Fibroblast of lung (primary cell): Measurements from ENCODE around the gene EPS8. TPM values are rescaled to one million over a fixed set of nuclear protein-coding genes. Genes with fewer than 3 reads are reported as not detected.
A peak's percentile ranks its signal among the peaks of the same experiment; 100 is the strongest.

Experiments used
- DNase-seq, 2 donors: peaks; one replicate each; pipeline versions ENCODE4 v3.0.0 to v3.0.0-alpha.2; 2010; ENCODE audit warnings: low read depth in 2 of 2
- H2AFZ ChIP-seq: 2 replicates; pipeline ENCODE4 v1.5.1; 2012; ENCODE audit warnings: low read length, control low read depth, inconsistent platforms
- H3K27ac ChIP-seq: 2 replicates; pipeline ENCODE4 v1.5.1; 2011; ENCODE audit warnings: low read length, control low read depth; ENCODE audit not compliant: insufficient read depth
- H3K27me3 ChIP-seq: 2 replicates; pipeline ENCODE4 v1.5.1; 2011; ENCODE audit warnings: mild to moderate bottlenecking, low read length; ENCODE audit not compliant: control insufficient read depth, insufficient read depth
- H3K36me3 ChIP-seq: 2 replicates; pipeline ENCODE4 v1.5.1; 2011; ENCODE audit warnings: low read length; ENCODE audit not compliant: control insufficient read depth, insufficient read depth
- H3K4me1 ChIP-seq: 2 replicates; pipeline ENCODE4 v1.5.1; 2011; ENCODE audit warnings: low read length; ENCODE audit not compliant: control insufficient read depth, insufficient read depth; ENCODE audit errors: extremely low read depth
- H3K4me2 ChIP-seq: 2 replicates; pipeline ENCODE4 v1.5.1; 2011; ENCODE audit warnings: low read length, control low read depth; ENCODE audit not compliant: insufficient read depth; ENCODE audit errors: extremely low read depth
- H3K4me3 ChIP-seq, 4 experiments: fragments of 200-600 bp in 1 of 4; sonication (generic) in 1 of 4; replicated peaks in 1 of 4; 2 replicates each; pipeline ENCODE4 v1.5.1; 2011 to 2016; ENCODE audit warnings: low read length in 4 of 4, low read depth in 3 of 4, mild to moderate bottlenecking in 3 of 4, control low read depth in 2 of 4, inconsistent platforms in 1 of 4, mixed read lengths in 1 of 4; ENCODE audit not compliant: insufficient read depth in 1 of 4; ENCODE audit errors: control extremely low read depth in 1 of 4
- H3K79me2 ChIP-seq: 2 replicates; pipeline ENCODE4 v1.5.1; 2012; ENCODE audit warnings: mild to moderate bottlenecking, low read length, inconsistent platforms; ENCODE audit not compliant: control insufficient read depth, insufficient read depth
- H3K9ac ChIP-seq: 2 replicates; pipeline ENCODE4 v1.5.1; 2011; ENCODE audit warnings: mild to moderate bottlenecking, low read length, control low read depth; ENCODE audit not compliant: insufficient read depth
- H3K9me3 ChIP-seq: 2 replicates; pipeline ENCODE4 v1.5.1; 2012; ENCODE audit warnings: low read depth, low read length; ENCODE audit not compliant: control insufficient read depth, insufficient read depth
- H4K20me1 ChIP-seq: 2 replicates; pipeline ENCODE4 v1.5.1; 2011; ENCODE audit warnings: low read length; ENCODE audit not compliant: control insufficient read depth, insufficient read depth; ENCODE audit errors: extremely low read depth
- CTCF ChIP-seq, 2 donors: IDR thresholded peaks in 1 of 2; conservative IDR thresholded peaks in 1 of 2; 1 replicate in 1 of 2; 2 replicates in 1 of 2; pipeline ENCODE4 v1.5.1; 2011 to 2012; ENCODE audit warnings: low read length in 2 of 2, control low read depth in 1 of 2, inconsistent platforms in 1 of 2, low read depth in 1 of 2, mild to moderate bottlenecking in 1 of 2
- EZH2 ChIP-seq: IDR thresholded peaks from 2 replicates; pipeline ENCODE4 v1.5.1; 2012; ENCODE audit warnings: low read length, control low read depth, mild to moderate bottlenecking; ENCODE audit errors: missing control alignments
- polyA plus RNA-seq, 2 donors: library from polyadenylated mRNA; depleted of rRNA in 1 of 2; stranded (reverse) in 1 of 2; unstranded in 1 of 2; fragments of >200 nt; gene quantifications; 2 replicates each; pipeline ENCODE4 v1.2.1, GENCODE V29; 2011 to 2012; ENCODE audit warnings: missing spikeins in 1 of 2
- total RNA-seq: library from RNA; depleted of rRNA; stranded (reverse); fragments of >200 nt; gene quantifications from 2 replicates; pipeline ENCODE4 v1.2.1, GENCODE V29; 2014

EPS8 gene
- total and polyA plus RNA-seq, 2 donors (not counting 1 experiment from before 2014, with no cell fraction given) = 96.3 to 108 TPM

GRCh38 chr12:15664491-15664890, 124.7 kb downstream of the EPS8 start:
- no peaks in the 10 kb centered on the region for H3K36me3 ChIP-seq
- TF ChIP-seq EZH2 = no peak
- TF ChIP-seq CTCF (conservative IDR thresholded peaks at IDR 0.05 in 1 of 2, IDR thresholded peaks at IDR 0.05 in 1 of 2; ENCODE audit: low read depth in 1 of 2, low read length in 2 of 2) = no peak
- no peak overlapping the region for H3K27ac ChIP-seq
- no peak overlapping the region for H3K9ac ChIP-seq
- H2AFZ ChIP-seq = no peak overlapping the region
- no peaks in the 10 kb centered on the region for H4K20me1 ChIP-seq
- H3K27me3 ChIP-seq = no peaks in the 10 kb centered on the region
- H3K79me2 ChIP-seq = no peaks in the 10 kb centered on the region
- H3K4me1 ChIP-seq = no peaks in the 10 kb centered on the region
- no peak overlapping the region for H3K4me3 ChIP-seq
- H3K4me2 ChIP-seq = no peak overlapping the region
- DNase-seq = peak in 1 of 2 donors; percentile 78
- H3K9me3 ChIP-seq = no peaks in the 10 kb centered on the region

- Histone ChIP-seq H3K27me3 (no peaks in the 10 kb centered on the region), H3K27ac (peak overlapping the region; percentile 40), H2AFZ (no peak overlapping the region), H3K79me2 (no peaks in the 10 kb centered on the region), H3K36me3 (no peaks in the 10 kb centered on the region), H3K4me2 (no peak overlapping the region), H4K20me1 (no peaks in the 10 kb centered on the region), H3K9me3 (no peaks in the 10 kb centered on the region), H3K4me1 (no peaks in the 10 kb centered on the region), H3K4me3 (no peak overlapping the region), H3K9ac (no peak overlapping the region)
- peak in 1 of 2 donors; percentile 45 for DNase-seq
- TF ChIP-seq EZH2 (no peak), CTCF (conservative IDR thresholded peaks at IDR 0.05 in 1 of 2, IDR thresholded peaks at IDR 0.05 in 1 of 2; ENCODE audit: low read depth in 1 of 2, low read length in 2 of 2) (no peak)
These were observed 126.1 kb downstream of the EPS8 start for GRCh38 chr12:15662983-15663659.

GRCh38 chr12:15662303-15662980, 126.7 kb downstream of the EPS8 start:
- Histone ChIP-seq H3K27ac (peak overlapping the region; percentile 4), H3K36me3 (peaks cover 2% of the 10 kb centered on the region), H3K4me1 (no peaks in the 10 kb centered on the region), H3K4me2 (no peak overlapping the region), H3K79me2 (no peaks in the 10 kb centered on the region), H2AFZ (no peak overlapping the region), H3K4me3 (no peak overlapping the region), H4K20me1 (no peaks in the 10 kb centered on the region), H3K9me3 (no peaks in the 10 kb centered on the region), H3K27me3 (no peaks in the 10 kb centered on the region), H3K9ac (no peak overlapping the region)
- DNase-seq = peak; percentile 95 to 96
- no peak for TF ChIP-seq CTCF (conservative IDR thresholded peaks at IDR 0.05 in 1 of 2, IDR thresholded peaks at IDR 0.05 in 1 of 2; ENCODE audit: low read depth in 1 of 2, low read length in 2 of 2)
- no peak for TF ChIP-seq EZH2
